ENCODE results near the gene DACH2.

DNA sequence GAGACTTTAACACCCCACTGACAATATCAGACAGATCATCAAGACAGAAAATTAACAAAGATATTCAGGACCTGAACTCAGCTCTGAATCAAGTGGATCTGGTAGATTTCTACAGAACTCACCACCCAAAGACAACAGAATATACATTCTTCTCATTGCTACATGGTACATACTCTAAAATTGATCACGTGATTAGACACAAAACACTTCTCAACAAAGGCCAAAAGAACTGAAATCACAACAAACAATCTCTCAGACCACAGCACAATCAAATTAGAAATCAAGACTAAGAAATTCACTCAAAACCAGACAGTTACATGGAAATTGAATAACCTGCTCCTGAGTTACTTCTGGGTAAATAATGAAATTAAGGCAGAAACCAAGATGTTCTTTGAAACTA is 49.6 kb downstream of the DACH2 start:
- TF ChIP-seq POLR2A (IDR thresholded peaks at IDR 0.05) (no peak), EP300 (IDR thresholded peaks at IDR 0.05) (no peak), POLR2AphosphoS5 (IDR thresholded peaks at IDR 0.05) (no peak)
- TF ChIP-seq, protein P1, sequence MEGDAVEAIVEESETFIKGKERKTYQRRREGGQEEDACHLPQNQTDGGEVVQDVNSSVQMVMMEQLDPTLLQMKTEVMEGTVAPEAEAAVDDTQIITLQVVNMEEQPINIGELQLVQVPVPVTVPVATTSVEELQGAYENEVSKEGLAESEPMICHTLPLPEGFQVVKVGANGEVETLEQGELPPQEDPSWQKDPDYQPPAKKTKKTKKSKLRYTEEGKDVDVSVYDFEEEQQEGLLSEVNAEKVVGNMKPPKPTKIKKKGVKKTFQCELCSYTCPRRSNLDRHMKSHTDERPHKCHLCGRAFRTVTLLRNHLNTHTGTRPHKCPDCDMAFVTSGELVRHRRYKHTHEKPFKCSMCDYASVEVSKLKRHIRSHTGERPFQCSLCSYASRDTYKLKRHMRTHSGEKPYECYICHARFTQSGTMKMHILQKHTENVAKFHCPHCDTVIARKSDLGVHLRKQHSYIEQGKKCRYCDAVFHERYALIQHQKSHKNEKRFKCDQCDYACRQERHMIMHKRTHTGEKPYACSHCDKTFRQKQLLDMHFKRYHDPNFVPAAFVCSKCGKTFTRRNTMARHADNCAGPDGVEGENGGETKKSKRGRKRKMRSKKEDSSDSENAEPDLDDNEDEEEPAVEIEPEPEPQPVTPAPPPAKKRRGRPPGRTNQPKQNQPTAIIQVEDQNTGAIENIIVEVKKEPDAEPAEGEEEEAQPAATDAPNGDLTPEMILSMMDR (IDR thresholded peaks at IDR 0.05), result no peak

Measured in upper lobe of left lung (tissue), 4 donors.